Activated CD4-positive, alpha-beta T cell treated with anti-CD3 and anti-CD28 coated beads for 24 hours (primary cell): ENCODE data around the gene PEX13.
"Not testable (repeated sequence)": the region's sequence is repeated elsewhere in the genome, so short reads cannot be mapped to it uniquely, and the experiment has no call there.

Source experiments
- DNase-seq, 2 donors: peaks; one replicate each; pipeline ENCODE4 v3.0.0-alpha.2; 2020; ENCODE audit warnings: low read depth in 2 of 2

PEX13 gene

DNA sequence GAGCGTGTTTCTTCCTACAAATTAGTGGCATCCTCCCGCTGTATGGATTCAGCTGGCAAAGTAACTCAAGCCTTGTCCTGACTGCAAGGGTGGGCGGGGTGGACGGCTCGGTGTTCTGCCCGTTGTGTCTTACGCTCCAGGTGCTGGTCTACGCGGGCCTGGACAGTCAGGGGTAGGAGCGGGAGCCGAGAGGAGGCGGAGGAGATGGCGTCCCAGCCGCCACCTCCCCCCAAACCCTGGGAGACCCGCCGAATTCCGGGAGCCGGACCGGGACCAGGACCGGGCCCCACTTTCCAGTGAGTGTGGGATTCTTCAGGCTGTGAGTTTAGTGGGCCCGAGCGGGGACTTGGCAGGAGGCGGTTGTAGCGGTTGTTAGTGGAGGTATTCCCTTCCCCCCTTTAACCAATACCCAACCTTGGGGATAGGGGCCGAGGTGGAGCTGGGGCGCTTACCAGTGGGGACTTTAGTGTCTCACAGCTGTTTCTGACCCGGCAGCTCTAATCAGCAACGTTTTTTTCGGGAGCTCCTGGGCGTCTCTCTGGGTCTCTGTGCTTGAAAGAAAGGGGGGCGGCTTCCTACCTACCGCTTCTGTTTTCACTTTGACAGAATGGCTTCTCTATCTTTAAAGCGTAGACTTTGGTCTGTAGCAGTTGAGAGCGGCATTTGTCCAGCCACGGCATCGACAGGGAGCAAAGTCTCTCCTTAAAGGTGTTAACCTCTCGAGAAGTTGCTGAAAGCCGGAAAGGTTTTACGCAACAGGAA lies at the start of gene PEX13, which contains the start of gene PUS10:
PEX13 (plus strand) TSS at position 165 of the 762 bp plus-strand sequence; CDS start at position 205, 40 bp downstream.
PUS10 (minus strand) TSS at position 700 of the 762 bp plus-strand sequence. CDS start 6,365 bp downstream, outside the sequence.
- DNase-seq = peak; percentile 48 to 59

GRCh38 chr2:60972889-60973656 lies 44.4 kb upstream of the PEX13 start:
- DNase-seq = no peak

DNA sequence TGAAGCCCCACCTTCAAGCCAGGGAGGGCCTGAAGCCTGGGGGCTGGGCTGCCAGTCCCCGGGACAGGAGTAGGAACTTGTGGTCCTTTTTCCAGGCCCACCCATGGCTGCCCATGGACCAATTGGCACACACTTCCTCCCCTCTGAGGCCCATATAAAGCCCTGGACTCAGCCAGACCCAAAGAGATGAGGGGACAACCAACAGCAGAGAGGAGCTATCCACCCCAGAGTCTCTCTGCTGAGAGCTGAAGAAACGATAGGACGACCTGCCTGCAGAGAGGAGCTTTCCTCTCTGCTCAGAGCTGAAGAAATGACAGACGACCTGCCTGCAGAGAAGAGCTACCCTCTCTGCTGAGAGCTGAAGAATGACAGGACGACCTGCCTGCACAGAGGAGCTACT lies 43.8 kb upstream of the PEX13 start:
- no peak for DNase-seq

DNA sequence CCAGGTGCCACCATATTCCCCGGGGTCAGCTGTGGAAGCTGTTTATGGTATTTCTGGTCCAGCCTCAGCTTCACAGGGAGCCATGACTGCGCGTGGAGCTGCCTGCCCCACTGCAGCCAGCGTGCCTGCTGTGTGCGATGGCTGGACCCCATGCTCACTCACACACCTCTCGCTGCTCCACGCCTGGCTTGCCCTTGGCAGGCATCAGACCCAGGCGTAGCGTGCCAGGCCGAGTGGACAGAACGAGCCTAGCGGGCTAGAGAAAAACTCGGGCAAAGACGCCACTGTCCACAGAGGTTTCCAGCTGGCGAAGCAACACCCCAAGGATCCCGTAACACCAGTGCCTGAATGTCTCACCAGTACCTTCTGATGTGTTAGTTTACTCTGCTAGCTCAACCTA lies 42.9 kb upstream of the PEX13 start:
- DNase-seq = no peak

DNA sequence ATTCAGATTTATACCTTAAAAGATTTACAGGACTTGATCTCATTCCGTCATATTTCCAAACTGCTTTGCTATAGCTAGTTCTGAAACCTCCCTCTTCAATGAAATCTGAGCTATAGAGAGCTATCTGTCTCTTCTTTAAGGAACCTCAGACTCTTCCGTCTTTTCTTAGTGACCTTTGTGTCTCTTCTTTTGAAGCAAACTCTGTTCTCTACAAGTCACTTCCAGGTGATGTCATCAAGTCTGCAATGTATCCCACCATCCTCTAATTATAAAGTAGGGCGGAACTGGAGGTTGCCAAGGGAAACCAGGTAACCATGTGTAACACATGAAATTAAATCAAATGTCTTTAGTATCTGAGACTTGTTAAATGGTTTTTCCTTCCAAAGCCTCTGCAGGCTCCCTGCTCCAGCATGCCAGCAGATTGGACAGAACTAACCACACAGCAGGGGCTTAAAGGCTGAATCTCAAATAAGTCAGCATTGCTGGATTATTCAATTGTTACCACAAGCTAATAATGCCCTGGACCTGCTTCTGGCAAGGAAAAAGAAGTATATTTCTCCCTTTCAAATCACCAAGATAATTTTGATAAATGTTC lies 41.2 kb upstream of the PEX13 start:
- no peak for DNase-seq

DNA sequence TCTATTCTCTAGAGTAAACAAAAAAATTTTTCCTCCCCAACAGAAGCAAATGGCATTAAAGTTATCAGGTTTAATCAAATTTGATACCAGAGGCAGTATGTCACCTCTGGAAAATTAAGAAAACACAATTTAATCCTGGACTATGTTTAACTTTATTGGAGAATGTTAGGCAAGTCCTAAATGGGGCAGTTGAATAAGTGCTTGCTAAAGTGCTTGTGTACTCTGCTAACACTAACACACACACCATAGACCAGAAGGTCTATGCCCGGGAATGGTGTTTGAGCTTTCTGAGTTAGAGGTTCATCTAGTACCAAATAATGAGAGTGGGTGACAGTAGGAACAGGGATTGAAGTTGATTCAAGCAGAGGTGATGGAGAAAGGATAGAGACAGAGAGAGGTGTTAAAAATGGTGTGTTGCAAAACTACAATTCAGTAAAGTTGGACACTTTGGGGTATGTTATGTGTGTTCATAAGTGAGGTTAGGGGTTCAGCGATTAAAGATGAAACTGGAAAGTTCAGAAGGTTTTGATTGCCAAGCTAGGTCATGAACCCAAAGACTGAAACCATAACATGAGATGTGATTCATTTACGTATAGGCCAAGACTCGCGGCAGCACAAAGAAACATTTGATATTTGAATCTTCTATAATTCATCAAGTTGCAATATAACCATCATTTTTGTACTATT lies 40.5 kb upstream of the PEX13 start:
- peak in 1 of 2 donors; percentile 11 for DNase-seq

GRCh38 chr2:60977562-60977895 lies 40.0 kb upstream of the PEX13 start:
- no peak for DNase-seq

DNA sequence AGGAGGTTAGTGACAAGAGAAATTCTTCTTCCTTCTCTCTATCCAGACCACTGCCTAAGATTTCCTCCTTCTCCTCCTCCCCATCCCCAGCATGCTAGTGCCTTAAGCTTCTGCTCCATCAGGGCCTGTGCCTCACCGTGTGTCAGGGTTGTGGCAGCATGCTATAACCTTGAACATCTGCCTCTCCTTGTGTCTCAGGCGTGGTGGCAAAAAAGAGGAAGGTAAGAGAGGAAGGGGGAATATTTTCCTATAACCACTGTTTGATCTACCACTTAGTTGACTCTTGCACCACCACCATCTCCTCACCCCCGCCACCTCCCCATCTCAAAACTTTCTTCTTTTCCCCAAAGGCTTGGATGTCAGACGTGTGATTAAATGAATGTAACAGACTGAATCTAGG lies 38.3 kb upstream of the PEX13 start:
- DNase-seq = no peak

- no peak for DNase-seq
Measured at GRCh38 chr2:60980071-60980815, 37.3 kb upstream of the PEX13 start.

GRCh38 chr2:60982066-60982465 lies 35.5 kb upstream of the PEX13 start:
- not testable (repeated sequence) for DNase-seq

GRCh38 chr2:60984720-60985119 lies 32.8 kb upstream of the PEX13 start:
- no peak for DNase-seq

- DNase-seq = no peak
Measured at GRCh38 chr2:60987041-60987440, 30.5 kb upstream of the PEX13 start.

DNA sequence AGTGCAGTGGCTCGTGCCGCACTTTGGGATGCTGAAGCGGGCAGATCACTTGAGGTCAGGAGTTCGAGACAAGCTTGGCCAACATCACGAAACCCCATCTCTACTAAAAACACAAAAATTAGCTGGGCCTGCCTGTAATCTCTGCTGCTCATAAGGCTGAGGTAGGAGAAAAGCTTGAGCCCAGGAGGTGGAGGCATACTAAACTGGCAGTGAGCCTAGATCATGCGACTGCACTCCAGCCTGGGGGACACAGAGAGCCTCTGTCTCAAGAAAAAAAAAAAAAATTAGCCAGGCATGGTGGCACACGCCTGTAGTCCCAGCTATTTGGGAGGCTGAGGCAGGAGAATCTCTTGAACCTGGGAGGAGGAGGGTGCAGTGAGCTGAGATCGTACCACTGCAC lies 29.9 kb upstream of the PEX13 start:
- not testable (repeated sequence) for DNase-seq

- DNase-seq = no peak
Measured at GRCh38 chr2:60989259-60989658, 28.3 kb upstream of the PEX13 start.

DNA sequence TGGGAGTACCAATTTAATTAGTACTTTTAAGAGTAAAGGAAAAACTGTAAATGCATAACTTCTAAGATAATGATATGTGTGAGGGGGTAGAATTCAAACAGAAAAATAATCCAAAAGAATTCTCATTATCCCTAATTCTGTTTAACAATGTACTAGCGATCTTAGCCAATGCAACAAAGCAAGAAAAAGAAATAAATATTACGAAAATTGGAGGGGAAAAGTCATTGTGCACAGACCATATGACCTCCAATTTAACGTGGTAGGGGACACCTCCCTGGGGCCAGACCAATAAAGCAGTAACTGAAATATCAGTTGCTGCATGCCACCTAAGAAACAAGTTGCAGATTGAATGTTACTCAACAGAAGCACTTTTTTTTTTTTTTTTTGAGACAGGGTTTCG lies 25.9 kb upstream of the PEX13 start:
- no peak for DNase-seq

- DNase-seq = no peak
Measured at GRCh38 chr2:60992985-60993392, 24.5 kb upstream of the PEX13 start.

- DNase-seq = no peak
Measured at GRCh38 chr2:60994131-60994530, 23.4 kb upstream of the PEX13 start.

GRCh38 chr2:60998628-60999545 lies 18.6 kb upstream of the PEX13 start:
- DNase-seq = no peak

- DNase-seq = no peak
Measured at GRCh38 chr2:61005736-61006135, 11.8 kb upstream of the PEX13 start.

GRCh38 chr2:61006486-61007105 lies 10.9 kb upstream of the PEX13 start:
- no peak for DNase-seq
